CD8-positive, alpha-beta memory T cell (primary cell): Measurements from ENCODE around the gene ALG12. TPM values are rescaled to one million over a fixed set of nuclear protein-coding genes. Genes with fewer than 3 reads are reported as not detected.
"Not testable (repeated sequence)": the region's sequence is repeated elsewhere in the genome, so short reads cannot be mapped to it uniquely, and the experiment has no call there.

Experiments used
- CTCF ChIA-PET: fragments of 350-600 bp; sonication (Branson Sonifier 250); formaldehyde crosslinking; loops from one replicate; lab custom pipeline; 2021; ENCODE audit warnings: antibody characterized with exemption; lab: Charles Lee
- POLR2A ChIA-PET: fragments of 350-600 bp; sonication (Branson Sonifier 250); formaldehyde crosslinking; loops from one replicate; lab custom pipeline; 2021; ENCODE audit warnings: antibody characterized with exemption; lab: Charles Lee
- DNase-seq, 5 donors: peaks; one replicate each; pipeline versions ENCODE4 v3.0.0 to v3.0.0-alpha.2; 2020 to 2022; ENCODE audit warnings: mixed read lengths in 1 of 5
- H3K27ac ChIP-seq: one replicate; pipeline ENCODE4 v1.7.0; 2013; ENCODE audit warnings: low read depth, mild to moderate bottlenecking, low read length, moderate library complexity
- H3K27me3 ChIP-seq: 2 replicates; pipeline ENCODE4 v1.7.0; 2013; ENCODE audit warnings: low read length, mild to moderate bottlenecking; ENCODE audit not compliant: insufficient read depth, poor library complexity, severe bottlenecking
- H3K36me3 ChIP-seq: 2 replicates; pipeline ENCODE4 v1.7.0; 2013; ENCODE audit warnings: mild to moderate bottlenecking, low read length, moderate library complexity; ENCODE audit not compliant: insufficient read depth
- H3K4me1 ChIP-seq: 2 replicates; pipeline ENCODE4 v1.7.0; 2013; ENCODE audit warnings: mild to moderate bottlenecking, low read length, moderate library complexity; ENCODE audit not compliant: insufficient read depth
- H3K4me3 ChIP-seq: 2 replicates; pipeline ENCODE4 v1.7.0; 2013; ENCODE audit warnings: mild to moderate bottlenecking, low read length
- H3K9me3 ChIP-seq: 2 replicates; pipeline ENCODE4 v1.7.0; 2013; ENCODE audit warnings: mild to moderate bottlenecking, low read length
- H3K27ac Mint-ChIP-seq, 8 donors: one replicate each; pipeline ENCODE4 v1.8.0; 2020 to 2021; ENCODE audit warnings: mixed read lengths in 8 of 8, mild to moderate bottlenecking in 6 of 8, inconsistent platforms in 3 of 8, moderate library complexity in 3 of 8
- H3K27me3 Mint-ChIP-seq, 2 donors: one replicate each; pipeline ENCODE4 v1.8.0; 2020 to 2021; ENCODE audit warnings: mixed read lengths in 2 of 2, mild to moderate bottlenecking in 1 of 2, moderate library complexity in 1 of 2
- H3K36me3 Mint-ChIP-seq, 3 donors: one replicate each; pipeline ENCODE4 v1.8.0; 2020 to 2021; ENCODE audit warnings: mixed read lengths in 3 of 3, inconsistent platforms in 1 of 3, mild to moderate bottlenecking in 1 of 3
- H3K4me1 Mint-ChIP-seq, 3 donors: one replicate each; pipeline ENCODE4 v1.8.0; 2020 to 2021; ENCODE audit warnings: mixed read lengths in 3 of 3, inconsistent platforms in 1 of 3, mild to moderate bottlenecking in 1 of 3
- H3K4me3 Mint-ChIP-seq, 7 donors: one replicate each; pipeline ENCODE4 v1.8.0; 2020 to 2021; ENCODE audit warnings: mixed read lengths in 7 of 7, mild to moderate bottlenecking in 6 of 7, moderate library complexity in 4 of 7, inconsistent platforms in 2 of 7
- H3K9me3 Mint-ChIP-seq, 5 donors: one replicate each; pipeline ENCODE4 v1.8.0; 2020 to 2022; ENCODE audit warnings: mixed read lengths in 5 of 5, mild to moderate bottlenecking in 3 of 5, moderate library complexity in 2 of 5, inconsistent platforms in 1 of 5
- polyA plus RNA-seq: library from polyadenylated mRNA; unstranded; fragments of 300-500 nt; fragmentation: Illumina TruSeq; gene quantifications from one replicate; pipeline ENCODE4 v1.2.3, GENCODE V29; 2021
- total RNA-seq, 2 experiments: library from RNA; stranded (reverse); gene quantifications; one replicate each; pipeline ENCODE4 v1.2.3, GENCODE V29; 2021

The ALG12 gene
- total and polyA plus RNA-seq, 3 experiments from 2014 or later = 21.0 to 21.8 (median 21.0) TPM

- no peaks in the 10 kb centered on the region for H3K36me3 ChIP-seq
- peak overlapping the region in 6 of 7 donors; percentile 89 to 97 (median 96) for H3K4me3 Mint-ChIP-seq
- H3K4me1 Mint-ChIP-seq = peaks cover 38 to 68% (median 53%) of the 10 kb centered on the region in 3 donors
- H3K27me3 ChIP-seq = no peaks in the 10 kb centered on the region
- DNase-seq = no peak
- H3K36me3 Mint-ChIP-seq = peaks cover 0 to 8% (median 2%) of the 10 kb centered on the region in 3 donors
- no peaks in the 10 kb centered on the region for H3K9me3 ChIP-seq
- CTCF ChIA-PET = interaction anchor here (0.9 to 1.1 kb wide), 2 partner anchors 18 to 174 kb away, joined by 3 read pairs; no protein-coding TSS in a partner anchor
- peaks cover 26% of the 10 kb centered on the region for H3K4me1 ChIP-seq
- POLR2A ChIA-PET = interaction anchor here (0.6 to 0.7 kb wide), 2 partner anchors 13 to 14 kb away, joined by 3 read pairs; no protein-coding TSS in a partner anchor
- H3K27me3 Mint-ChIP-seq = peaks cover 0 to 3% of the 10 kb centered on the region in 2 donors
- H3K27ac ChIP-seq = no peak overlapping the region
- peak overlapping the region in 3 of 8 donors; percentile 94 to 98 (median 97) for H3K27ac Mint-ChIP-seq
- no peaks in the 10 kb centered on the region for H3K9me3 Mint-ChIP-seq
- H3K4me3 ChIP-seq = no peak overlapping the region
Measured at GRCh38 chr22:49856343-49856742, 61.9 kb downstream of the ALG12 start.

- Mint-ChIP-seq H3K4me3 (peak overlapping the region; percentile 89 to 97 (median 95)), H3K27ac (peak overlapping the region; percentile 80 to 99 (median 96)), H3K27me3 (peaks cover 4 to 5% of the 10 kb centered on the region in 2 donors), H3K4me1 (peaks cover 41 to 70% (median 54%) of the 10 kb centered on the region in 3 donors), H3K36me3 (peaks cover 0 to 8% (median 2%) of the 10 kb centered on the region in 3 donors), H3K9me3 (no peaks in the 10 kb centered on the region)
- Histone ChIP-seq H3K27ac (no peak overlapping the region), H3K9me3 (no peaks in the 10 kb centered on the region), H3K36me3 (no peaks in the 10 kb centered on the region), H3K4me1 (peaks cover 26% of the 10 kb centered on the region), H3K4me3 (peak overlapping the region; percentile 62), H3K27me3 (no peaks in the 10 kb centered on the region)
- POLR2A ChIA-PET = interaction anchor here (0.6 to 1.6 kb wide), 4 partner anchors 13 to 64 kb away, joined by 3 to 5 read pairs (median 4); no protein-coding TSS in a partner anchor
- CTCF ChIA-PET = interaction anchor here (1.0 to 1.5 kb wide), 3 partner anchors 13 to 88 kb away, joined by 3 to 5 read pairs (median 3); no protein-coding TSS in a partner anchor
- DNase-seq = no peak
Measured at GRCh38 chr22:49855251-49855911, 62.9 kb downstream of the ALG12 start.

- Mint-ChIP-seq H3K36me3 (peaks cover 0 to 8% (median 2%) of the 10 kb centered on the region in 3 donors), H3K4me1 (peaks cover 43 to 70% (median 54%) of the 10 kb centered on the region in 3 donors), H3K27me3 (peaks cover 4 to 8% of the 10 kb centered on the region in 2 donors), H3K4me3 (peak overlapping the region; percentile 89 to 97 (median 95)), H3K27ac (peak overlapping the region; percentile 89 to 99 (median 97)), H3K9me3 (no peaks in the 10 kb centered on the region)
- peak overlapping the region; percentile 25 for H3K27ac ChIP-seq
- no peaks in the 10 kb centered on the region for H3K27me3 ChIP-seq
- H3K36me3 ChIP-seq = no peaks in the 10 kb centered on the region
- H3K4me1 ChIP-seq = peaks cover 34% of the 10 kb centered on the region
- H3K9me3 ChIP-seq = no peaks in the 10 kb centered on the region
- CTCF ChIA-PET = interaction anchor here (1.0 to 1.5 kb wide), 2 partner anchors 14 to 47 kb away, joined by 3 to 5 read pairs; no protein-coding TSS in a partner anchor
- DNase-seq = peak in 3 of 5 donors; percentile 13 to 56 (median 49)
- POLR2A ChIA-PET = interaction anchor here (0.6 to 1.6 kb wide), 3 partner anchors 14 to 65 kb away, joined by 3 to 5 read pairs (median 4); no protein-coding TSS in a partner anchor
- peak overlapping the region; percentile 62 for H3K4me3 ChIP-seq
Measured at GRCh38 chr22:49853981-49854831, 64.0 kb downstream of the ALG12 start.

- no peaks in the 10 kb centered on the region for H3K36me3 ChIP-seq
- no peaks in the 10 kb centered on the region for H3K27me3 ChIP-seq
- H3K27me3 Mint-ChIP-seq = peaks cover 4 to 8% of the 10 kb centered on the region in 2 donors
- H3K4me3 ChIP-seq = peak within 1 kb of the TSS; percentile 62
- H3K4me1 ChIP-seq = peaks cover 34% of the 10 kb centered on the region
- POLR2A ChIA-PET = interaction anchor here (0.6 to 1.0 kb wide), 3 partner anchors 14 to 27 kb away, joined by 3 to 14 read pairs (median 4); no protein-coding TSS in a partner anchor
- no peaks in the 10 kb centered on the region for H3K9me3 Mint-ChIP-seq
- H3K4me1 Mint-ChIP-seq = peaks cover 35 to 60% (median 43%) of the 10 kb centered on the region in 3 donors
- H3K27ac Mint-ChIP-seq = peak within 1 kb of the TSS; percentile 89 to 99 (median 97)
- peak within 1 kb of the TSS; percentile 84 for H3K27ac ChIP-seq
- CTCF ChIA-PET = interaction anchor here (0.9 to 1.3 kb wide), 2 partner anchors 14 to 17 kb away, joined by 3 to 5 read pairs; no protein-coding TSS in a partner anchor
- H3K36me3 Mint-ChIP-seq = peaks cover 0 to 4% (median 0%) of the 10 kb centered on the region in 3 donors
- peak; percentile 97 to 99 (median 98) for DNase-seq
- peak within 1 kb of the TSS; percentile 89 to 97 (median 95) for H3K4me3 Mint-ChIP-seq
- H3K9me3 ChIP-seq = no peaks in the 10 kb centered on the region
Measured at GRCh38 chr22:49852898-49853894, 65.0 kb downstream of the ALG12 start, which contains the start of gene ZBED4. ZBED4 (plus strand) TSS chr22:49853844; CDS start chr22:49883663, 29,819 bp downstream.

GRCh38 chr22:49852568-49852897 lies 65.7 kb downstream of the ALG12 start:
- H3K4me3 ChIP-seq = peak overlapping the region; percentile 59
- not testable (repeated sequence) for H3K9me3 ChIP-seq, H3K27me3 ChIP-seq, H3K36me3 Mint-ChIP-seq, H3K9me3 Mint-ChIP-seq, DNase-seq, H3K36me3 ChIP-seq
- peaks cover 33% of the 10 kb centered on the region for H3K4me1 ChIP-seq
- Mint-ChIP-seq H3K27ac (peak overlapping the region in 7 of 8 donors; percentile 36 to 94 (median 74)), H3K27me3 (peaks cover 4 to 13% of the 10 kb centered on the region in 2 donors), H3K4me3 (peak overlapping the region; percentile 50 to 85 (median 69)), H3K4me1 (peaks cover 33 to 60% (median 41%) of the 10 kb centered on the region in 3 donors)
- H3K27ac ChIP-seq = peak overlapping the region; percentile 84
- POLR2A ChIA-PET = interaction anchor here (0.6 to 1.0 kb wide), 3 partner anchors 14 to 26 kb away, joined by 3 to 14 read pairs (median 4); no protein-coding TSS in a partner anchor
- CTCF ChIA-PET = interaction anchor here (0.9 to 1.3 kb wide), 2 partner anchors 14 to 18 kb away, joined by 3 to 5 read pairs; no protein-coding TSS in a partner anchor

- POLR2A ChIA-PET = interaction anchor here (0.6 to 0.7 kb wide), 2 partner anchors 86 kb away, joined by 3 read pairs; no protein-coding TSS in a partner anchor
- peaks cover 4 to 13% of the 10 kb centered on the region in 2 donors for H3K27me3 Mint-ChIP-seq
- no peak for DNase-seq
- H3K27ac ChIP-seq = no peak overlapping the region
- peak overlapping the region in 7 of 8 donors; percentile 17 to 95 (median 90) for H3K27ac Mint-ChIP-seq
- no peak overlapping the region for H3K4me3 ChIP-seq
- peaks cover 28 to 49% (median 40%) of the 10 kb centered on the region in 3 donors for H3K4me1 Mint-ChIP-seq
- H3K36me3 Mint-ChIP-seq = peaks cover 0 to 4% (median 0%) of the 10 kb centered on the region in 3 donors
- peaks cover 26% of the 10 kb centered on the region for H3K4me1 ChIP-seq
- CTCF ChIA-PET = interaction anchor here (1.3 kb wide), 1 partner anchor 12 kb away, joined by 5 read pairs; no protein-coding TSS in a partner anchor
- H3K4me3 Mint-ChIP-seq = peak overlapping the region; percentile 23 to 87 (median 77)
- no peaks in the 10 kb centered on the region for H3K9me3 ChIP-seq
- no peaks in the 10 kb centered on the region for H3K36me3 ChIP-seq
- H3K27me3 ChIP-seq = no peaks in the 10 kb centered on the region
- H3K9me3 Mint-ChIP-seq = no peaks in the 10 kb centered on the region
Measured at GRCh38 chr22:49850959-49851802, 67.1 kb downstream of the ALG12 start.
